HG03103 (cell line): ENCODE measurements around the gene NUDT6.
A peak's percentile ranks its signal among the peaks of the same experiment; 100 is the strongest.

Source experiments
- ATAC-seq: cut with Tn5 transposase; IDR thresholded peaks from one replicate; pipeline ENCODE4 v1.9.1; 2021; ENCODE audit warnings: low read depth; ENCODE audit not compliant: unreplicated experiment

NUDT6 gene

GRCh38 chr4:122914938-122915337, 7.5 kb downstream of the NUDT6 start:
- ATAC-seq: no peak

GRCh38 chr4:122914292-122914904, 8.0 kb downstream of the NUDT6 start:
- ATAC-seq: peak; percentile 90

GRCh38 chr4:122912810-122913575, 9.4 kb downstream of the NUDT6 start:
- ATAC-seq: no peak

- no peak for ATAC-seq
These were observed 10.8 kb downstream of the NUDT6 start for GRCh38 chr4:122911588-122911987.

- no peak for ATAC-seq
These were observed 12.7 kb downstream of the NUDT6 start for GRCh38 chr4:122909683-122910082.

- ATAC-seq: no peak
These were observed 14.2 kb downstream of the NUDT6 start for GRCh38 chr4:122908223-122908622.

GRCh38 chr4:122906859-122907305, 15.5 kb downstream of the NUDT6 start:
- ATAC-seq: no peak

GRCh38 chr4:122903766-122904288, 18.6 kb downstream of the NUDT6 start:
- no peak for ATAC-seq

GRCh38 chr4:122901247-122902010, 21.0 kb downstream of the NUDT6 start:
- ATAC-seq: no peak

- ATAC-seq: no peak
These were observed 22.1 kb downstream of the NUDT6 start for GRCh38 chr4:122900314-122900713.

GRCh38 chr4:122899682-122900081, 22.7 kb downstream of the NUDT6 start:
- no peak for ATAC-seq

- ATAC-seq: no peak
These were observed 23.8 kb downstream of the NUDT6 start for GRCh38 chr4:122898370-122899150.

GRCh38 chr4:122896270-122896669, 26.1 kb downstream of the NUDT6 start:
- no peak for ATAC-seq

- no peak for ATAC-seq
These were observed 26.9 kb downstream of the NUDT6 start for GRCh38 chr4:122895336-122895995.

- ATAC-seq: no peak
These were observed 27.6 kb downstream of the NUDT6 start for GRCh38 chr4:122894827-122895226.

- ATAC-seq: peak; percentile 54
These were observed 32.1 kb downstream of the NUDT6 start for GRCh38 chr4:122890147-122890795.

- ATAC-seq: no peak
These were observed 32.7 kb downstream of the NUDT6 start for GRCh38 chr4:122889726-122890125.

- ATAC-seq: no peak
These were observed 37.9 kb downstream of the NUDT6 start for GRCh38 chr4:122884499-122884898.
